ENCODE measurements around the gene AP5Z1. TPM values are rescaled to one million over a fixed set of nuclear protein-coding genes. Genes with fewer than 3 reads are reported as not detected.

AP5Z1 gene
- total RNA-seq, 1 donor from 2014 or later = 40.5 TPM

DNA sequence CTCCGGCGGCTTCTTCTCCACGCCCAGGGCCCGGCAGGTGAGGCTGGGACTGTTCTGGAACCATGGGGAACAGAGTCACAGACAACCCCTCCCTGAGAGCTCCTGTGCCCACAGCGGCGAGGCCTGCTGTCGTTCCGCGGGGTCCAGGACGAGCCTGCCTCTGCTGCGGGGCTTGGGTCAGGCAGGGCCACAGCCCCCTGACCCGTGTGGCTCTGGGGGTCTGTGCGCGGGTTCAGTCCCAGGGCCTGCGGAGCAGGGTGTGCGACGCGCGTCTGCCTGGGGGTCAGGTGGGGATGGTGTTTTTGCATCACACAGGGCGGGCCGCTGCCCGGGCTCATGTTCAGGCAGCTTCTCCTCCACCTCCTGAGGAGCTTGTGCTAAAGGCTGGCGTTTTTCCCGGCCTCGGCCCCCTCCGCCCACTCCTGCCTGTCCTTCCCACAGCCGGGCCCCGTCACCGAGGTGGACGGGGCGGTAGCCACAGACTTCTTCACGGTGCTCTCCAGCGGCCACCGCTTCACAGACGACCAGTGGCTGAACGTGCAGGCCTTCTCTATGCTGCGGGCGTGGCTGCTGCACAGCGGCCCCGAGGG lies 8.4 kb downstream of the AP5Z1 start:
- Histone ChIP-seq H3K36me3 (peaks cover 0 to 76% of the 10 kb centered on the region in 2 donors), H3K4me3 (no peak overlapping the region), H3K9me3 (no peaks in the 10 kb centered on the region), H3K4me1 (no peaks in the 10 kb centered on the region), H3K27ac (no peak overlapping the region), H3K27me3 (no peaks in the 10 kb centered on the region)
- no peak for DNase-seq (ENCODE audit: extremely low spot score in 2 of 2)
- intact Hi-C loops (cut with DNase I) = no loop called here
- TF ChIP-seq POLR2AphosphoS5 (IDR thresholded peaks at IDR 0.05; ENCODE audit: insufficient read depth in 1 of 2, low read depth in 1 of 2) (no peak), POLR2A (IDR thresholded peaks at IDR 0.05) (no peak)
- TF ChIP-seq, protein P1, sequence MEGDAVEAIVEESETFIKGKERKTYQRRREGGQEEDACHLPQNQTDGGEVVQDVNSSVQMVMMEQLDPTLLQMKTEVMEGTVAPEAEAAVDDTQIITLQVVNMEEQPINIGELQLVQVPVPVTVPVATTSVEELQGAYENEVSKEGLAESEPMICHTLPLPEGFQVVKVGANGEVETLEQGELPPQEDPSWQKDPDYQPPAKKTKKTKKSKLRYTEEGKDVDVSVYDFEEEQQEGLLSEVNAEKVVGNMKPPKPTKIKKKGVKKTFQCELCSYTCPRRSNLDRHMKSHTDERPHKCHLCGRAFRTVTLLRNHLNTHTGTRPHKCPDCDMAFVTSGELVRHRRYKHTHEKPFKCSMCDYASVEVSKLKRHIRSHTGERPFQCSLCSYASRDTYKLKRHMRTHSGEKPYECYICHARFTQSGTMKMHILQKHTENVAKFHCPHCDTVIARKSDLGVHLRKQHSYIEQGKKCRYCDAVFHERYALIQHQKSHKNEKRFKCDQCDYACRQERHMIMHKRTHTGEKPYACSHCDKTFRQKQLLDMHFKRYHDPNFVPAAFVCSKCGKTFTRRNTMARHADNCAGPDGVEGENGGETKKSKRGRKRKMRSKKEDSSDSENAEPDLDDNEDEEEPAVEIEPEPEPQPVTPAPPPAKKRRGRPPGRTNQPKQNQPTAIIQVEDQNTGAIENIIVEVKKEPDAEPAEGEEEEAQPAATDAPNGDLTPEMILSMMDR (IDR thresholded peaks at IDR 0.05) = no peak

DNA sequence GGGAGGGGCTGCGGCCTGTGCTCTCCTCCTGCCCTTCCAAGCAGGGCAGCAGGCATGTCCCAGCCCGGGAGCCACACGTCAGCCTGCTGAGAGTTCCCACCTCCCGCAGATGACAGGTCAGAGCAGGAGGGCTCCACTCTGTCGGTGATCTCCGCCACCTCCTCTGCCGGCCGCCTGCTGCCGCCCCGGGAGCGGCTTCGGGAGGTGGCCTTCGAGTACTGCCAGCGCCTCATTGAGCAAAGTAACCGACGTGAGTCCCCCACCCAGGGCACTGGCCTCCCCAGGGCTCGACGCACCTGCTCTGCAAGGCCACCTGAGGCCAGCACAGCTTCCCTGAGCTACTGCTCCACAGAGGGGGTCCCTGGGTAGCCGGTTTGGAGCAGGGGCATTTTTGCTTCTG lies 9.4 kb downstream of the AP5Z1 start:
- intact Hi-C loops (cut with DNase I) = no loop called here
- H3K4me1 ChIP-seq = no peaks in the 10 kb centered on the region
- no peaks in the 10 kb centered on the region for H3K27me3 ChIP-seq
- H3K27ac ChIP-seq = no peak overlapping the region
- peaks cover 0 to 80% of the 10 kb centered on the region in 2 donors for H3K36me3 ChIP-seq
- no peak overlapping the region for H3K4me3 ChIP-seq
- no peak for DNase-seq (ENCODE audit: extremely low spot score in 2 of 2)
- H3K9me3 ChIP-seq = no peaks in the 10 kb centered on the region
- no peak for TF ChIP-seq POLR2AphosphoS5 (IDR thresholded peaks at IDR 0.05; ENCODE audit: insufficient read depth in 1 of 2, low read depth in 1 of 2)
- TF ChIP-seq POLR2A (IDR thresholded peaks at IDR 0.05) = no peak
- TF ChIP-seq, protein P1 (IDR thresholded peaks at IDR 0.05) = no peak

DNA sequence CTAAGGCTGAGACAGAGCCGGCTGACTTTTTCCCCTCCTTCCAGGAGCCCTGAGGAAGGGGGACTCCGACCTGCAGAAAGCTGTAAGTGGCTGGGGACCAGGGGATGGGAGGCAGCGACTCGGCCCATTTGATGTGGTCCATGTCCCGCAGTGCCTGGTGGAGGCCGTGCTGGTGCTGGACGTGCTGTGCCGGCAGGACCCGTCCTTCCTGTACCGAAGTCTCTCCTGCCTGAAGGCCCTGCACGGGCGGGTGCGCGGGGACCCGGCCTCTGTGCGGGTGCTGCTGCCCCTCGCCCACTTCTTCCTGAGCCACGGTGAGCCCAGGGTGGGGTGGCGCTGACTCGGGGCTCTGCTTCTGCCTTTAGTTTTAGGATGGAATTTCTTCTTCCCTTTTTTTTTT lies 9.9 kb downstream of the AP5Z1 start:
- Histone ChIP-seq H3K4me1 (no peaks in the 10 kb centered on the region), H3K9me3 (no peaks in the 10 kb centered on the region), H3K36me3 (peaks cover 0 to 86% of the 10 kb centered on the region in 2 donors), H3K27me3 (no peaks in the 10 kb centered on the region), H3K4me3 (no peak overlapping the region), H3K27ac (no peak overlapping the region)
- TF ChIP-seq, protein P1 (IDR thresholded peaks at IDR 0.05) = no peak
- TF ChIP-seq POLR2A (IDR thresholded peaks at IDR 0.05) = no peak
- no peak for TF ChIP-seq POLR2AphosphoS5 (IDR thresholded peaks at IDR 0.05; ENCODE audit: insufficient read depth in 1 of 2, low read depth in 1 of 2)
- intact Hi-C loops (cut with DNase I) = no loop called here
- DNase-seq (ENCODE audit: extremely low spot score in 2 of 2) = no peak

DNA sequence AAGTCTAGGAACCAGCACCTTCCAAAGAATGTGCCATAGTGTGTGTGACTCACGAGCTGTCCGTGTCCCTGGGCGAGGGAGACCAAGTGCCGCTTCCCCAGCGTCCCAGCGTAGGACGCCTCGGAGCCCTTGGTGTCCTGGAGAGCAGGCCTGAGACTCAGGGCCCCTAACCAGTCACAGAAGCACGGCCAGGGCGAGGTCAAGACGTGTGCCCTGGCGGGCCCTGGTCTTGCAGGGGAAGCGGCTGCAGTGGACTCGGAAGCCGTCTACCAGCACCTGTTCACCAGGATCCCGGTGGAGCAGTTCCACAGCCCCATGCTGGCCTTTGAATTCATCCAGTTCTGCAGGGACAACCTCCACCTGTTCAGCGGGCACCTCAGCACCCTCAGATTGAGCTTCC lies 10.6 kb downstream of the AP5Z1 start:
- DNase-seq (ENCODE audit: extremely low spot score in 2 of 2) = no peak
- Histone ChIP-seq H3K27ac (no peak overlapping the region), H3K27me3 (no peaks in the 10 kb centered on the region), H3K4me1 (no peaks in the 10 kb centered on the region), H3K36me3 (peaks cover 0 to 92% of the 10 kb centered on the region in 2 donors), H3K9me3 (no peaks in the 10 kb centered on the region), H3K4me3 (no peak overlapping the region)
- intact Hi-C loops (cut with DNase I) = no loop called here
- TF ChIP-seq POLR2A (IDR thresholded peaks at IDR 0.05) (no peak), POLR2AphosphoS5 (IDR thresholded peaks at IDR 0.05; ENCODE audit: insufficient read depth in 1 of 2, low read depth in 1 of 2) (no peak)
- TF ChIP-seq, protein P1 (IDR thresholded peaks at IDR 0.05) = no peak

DNA sequence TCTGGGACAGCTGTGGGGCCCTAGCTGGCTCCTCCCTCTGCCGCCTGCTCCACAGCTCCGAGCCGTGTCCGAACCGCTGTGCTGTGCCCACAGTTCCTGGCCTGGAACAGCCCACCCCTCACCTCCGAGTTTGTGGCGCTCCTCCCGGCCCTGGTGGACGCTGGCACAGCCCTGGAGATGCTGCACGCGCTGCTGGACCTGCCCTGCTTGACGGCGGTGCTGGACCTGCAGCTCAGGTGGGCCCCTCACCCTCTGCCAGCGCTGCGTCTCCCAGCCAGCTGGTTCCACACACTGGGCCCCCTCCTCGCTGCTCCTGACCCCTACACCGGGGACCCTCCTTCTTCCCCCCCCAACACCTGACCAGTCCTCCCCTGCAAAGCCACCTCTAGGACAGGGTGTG lies 12.1 kb downstream of the AP5Z1 start:
- no peaks in the 10 kb centered on the region for H3K27me3 ChIP-seq
- peaks cover 0 to 84% of the 10 kb centered on the region in 2 donors for H3K36me3 ChIP-seq
- no peak overlapping the region for H3K4me3 ChIP-seq
- no peak for DNase-seq (ENCODE audit: extremely low spot score in 2 of 2)
- H3K9me3 ChIP-seq = no peaks in the 10 kb centered on the region
- intact Hi-C loops (cut with DNase I) = no loop called here
- TF ChIP-seq, protein P1 (IDR thresholded peaks at IDR 0.05) = no peak
- no peak for TF ChIP-seq POLR2AphosphoS5 (IDR thresholded peaks at IDR 0.05; ENCODE audit: insufficient read depth in 1 of 2, low read depth in 1 of 2)
- TF ChIP-seq POLR2A (IDR thresholded peaks at IDR 0.05) = no peak
- peaks cover 2% of the 10 kb centered on the region for H3K4me1 ChIP-seq
- H3K27ac ChIP-seq = no peak overlapping the region

All from vagina (tissue), 2 donors.